C4-2B (cell line): ENCODE data around the gene INPP5F.
A peak's percentile ranks its signal among the peaks of the same experiment; 100 is the strongest.
"Not testable (repeated sequence)": the region's sequence is repeated elsewhere in the genome, so short reads cannot be mapped to it uniquely, and the experiment has no call there.

Experiments used
- H3K27ac ChIP-seq: fragments of 450-650 bp; 2 replicates; pipeline ENCODE4 v1.5.1; 2017
- ZFX ChIP-seq: fragments of 450-650 bp; IDR thresholded peaks from 2 replicates; pipeline ENCODE4 v1.6.1; 2017
- TF ChIP-seq, protein P1 (sequence below): fragments of 450-650 bp; conservative IDR thresholded peaks from 2 replicates; pipeline ENCODE4 v1.5.1; 2017; ENCODE audit warnings: mild to moderate bottlenecking

INPP5F gene

DNA sequence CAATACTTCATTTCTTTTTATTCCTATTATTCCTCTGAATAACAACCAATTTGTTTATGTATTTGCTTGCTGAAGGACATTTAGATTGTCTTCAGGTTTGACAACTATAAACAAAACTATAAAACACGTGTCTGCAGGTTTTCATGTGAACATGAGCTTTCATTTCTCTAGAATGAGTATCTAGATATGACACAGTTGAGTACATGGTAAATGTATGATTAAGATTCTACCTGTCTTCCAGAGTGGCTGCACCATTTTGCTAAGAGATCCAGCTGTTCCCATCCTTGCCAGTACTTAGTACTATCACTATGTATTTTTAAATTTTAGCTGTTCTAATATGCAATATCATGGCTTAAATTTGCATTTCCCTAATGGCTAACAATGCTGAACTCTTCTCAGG is 136.7 kb downstream of the INPP5F start:
- no peak overlapping the region for H3K27ac ChIP-seq
- no peak for TF ChIP-seq ZFX
- TF ChIP-seq, protein P1, sequence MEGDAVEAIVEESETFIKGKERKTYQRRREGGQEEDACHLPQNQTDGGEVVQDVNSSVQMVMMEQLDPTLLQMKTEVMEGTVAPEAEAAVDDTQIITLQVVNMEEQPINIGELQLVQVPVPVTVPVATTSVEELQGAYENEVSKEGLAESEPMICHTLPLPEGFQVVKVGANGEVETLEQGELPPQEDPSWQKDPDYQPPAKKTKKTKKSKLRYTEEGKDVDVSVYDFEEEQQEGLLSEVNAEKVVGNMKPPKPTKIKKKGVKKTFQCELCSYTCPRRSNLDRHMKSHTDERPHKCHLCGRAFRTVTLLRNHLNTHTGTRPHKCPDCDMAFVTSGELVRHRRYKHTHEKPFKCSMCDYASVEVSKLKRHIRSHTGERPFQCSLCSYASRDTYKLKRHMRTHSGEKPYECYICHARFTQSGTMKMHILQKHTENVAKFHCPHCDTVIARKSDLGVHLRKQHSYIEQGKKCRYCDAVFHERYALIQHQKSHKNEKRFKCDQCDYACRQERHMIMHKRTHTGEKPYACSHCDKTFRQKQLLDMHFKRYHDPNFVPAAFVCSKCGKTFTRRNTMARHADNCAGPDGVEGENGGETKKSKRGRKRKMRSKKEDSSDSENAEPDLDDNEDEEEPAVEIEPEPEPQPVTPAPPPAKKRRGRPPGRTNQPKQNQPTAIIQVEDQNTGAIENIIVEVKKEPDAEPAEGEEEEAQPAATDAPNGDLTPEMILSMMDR = no peak

DNA sequence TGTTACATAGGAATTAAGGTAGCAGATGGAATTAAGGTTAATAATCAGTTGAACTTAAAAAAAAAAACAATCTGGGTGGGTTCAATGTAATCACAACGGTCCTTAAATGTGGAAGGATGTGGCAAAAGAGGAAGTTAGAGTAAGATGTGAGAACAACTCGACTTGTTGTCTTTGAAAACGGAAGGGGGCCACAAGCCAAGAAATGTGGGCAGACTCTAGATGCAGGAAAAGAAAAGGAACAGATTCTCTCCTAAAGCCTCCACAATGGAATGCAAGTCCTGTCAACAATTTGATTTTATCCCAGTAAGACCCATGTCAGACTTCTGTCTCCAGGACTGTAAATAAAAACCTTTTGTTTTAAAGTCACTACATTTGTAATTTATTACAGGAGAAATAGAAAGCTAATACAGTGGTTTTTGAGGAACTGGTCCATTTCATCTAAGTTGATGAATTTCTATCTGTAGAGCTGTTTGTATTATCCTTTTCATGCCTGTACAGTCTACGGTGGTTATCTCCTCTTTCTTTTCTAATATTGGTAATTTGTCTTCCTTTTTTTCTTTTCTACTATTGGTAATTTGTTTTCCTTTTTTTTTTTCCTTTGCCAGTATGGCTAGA is 138.2 kb downstream of the INPP5F start:
- no peak overlapping the region for H3K27ac ChIP-seq
- TF ChIP-seq ZFX = no peak
- TF ChIP-seq, protein P1 = no peak

DNA sequence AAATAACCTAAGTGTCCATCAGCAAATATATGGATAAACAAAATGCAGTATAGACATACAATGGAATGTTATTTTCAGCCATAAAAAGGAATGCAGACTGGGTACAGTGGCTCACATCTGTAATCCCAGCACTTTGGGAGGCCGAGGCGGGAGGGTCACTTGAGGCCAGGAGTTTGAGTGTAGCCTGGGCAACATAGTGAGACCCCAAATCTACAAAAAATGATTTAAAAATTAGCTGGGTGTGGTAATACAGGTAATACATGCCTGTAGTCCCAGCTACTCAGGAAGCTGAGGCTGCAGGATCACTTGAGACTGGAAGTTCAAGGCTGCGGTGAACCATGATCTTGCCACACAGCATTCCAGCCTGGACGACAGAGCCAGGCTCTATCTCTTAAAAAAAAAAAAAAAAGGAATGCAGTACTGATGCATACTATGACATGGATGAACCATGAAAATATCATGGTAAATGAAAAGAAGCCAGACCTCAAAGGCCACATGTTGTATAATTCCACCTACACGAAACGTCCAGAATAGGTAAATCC is 139.9 kb downstream of the INPP5F start:
- TF ChIP-seq, protein P1 = no peak
- TF ChIP-seq ZFX = no peak
- H3K27ac ChIP-seq = no peak overlapping the region

DNA sequence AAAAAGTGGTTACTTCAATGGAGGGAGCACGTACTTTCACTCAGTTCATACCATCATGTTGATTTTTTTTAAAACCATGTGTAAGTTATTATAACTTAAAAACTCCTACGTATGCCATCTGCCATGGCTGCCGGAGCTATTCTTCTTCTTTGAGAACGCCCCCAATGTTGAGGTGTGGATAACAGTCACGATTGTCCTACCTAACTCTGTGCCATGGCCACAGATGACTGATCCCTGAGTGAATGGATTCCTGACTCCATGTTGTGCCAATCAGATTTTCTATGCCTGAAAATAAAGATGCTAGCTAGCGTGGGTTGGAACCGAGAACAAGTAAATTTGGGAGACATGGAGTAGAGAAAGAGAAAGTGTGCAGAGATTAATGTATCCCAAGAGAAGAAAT is 141.5 kb downstream of the INPP5F start:
- H3K27ac ChIP-seq = no peak overlapping the region
- TF ChIP-seq ZFX = no peak
- TF ChIP-seq, protein P1 = no peak

DNA sequence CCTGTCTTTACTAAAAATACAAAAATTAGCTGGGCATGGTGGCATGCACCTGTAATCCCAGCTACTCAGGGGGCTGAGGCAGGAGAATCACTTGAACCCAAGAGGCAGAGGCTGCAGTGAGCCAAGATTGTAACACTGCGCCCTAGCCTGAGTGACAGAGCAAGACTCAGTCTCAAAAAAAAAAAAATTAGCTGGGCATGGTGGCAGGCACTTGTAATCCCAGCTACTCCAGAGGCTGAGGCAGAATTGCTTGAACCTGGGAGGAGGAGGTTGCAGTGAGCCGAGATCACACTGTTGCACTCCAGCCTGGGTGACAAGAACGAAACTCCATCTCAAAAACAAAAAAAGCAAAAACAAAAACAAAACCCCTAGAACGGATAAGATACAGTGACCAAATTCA is 143.5 kb downstream of the INPP5F start:
- H3K27ac ChIP-seq = not testable (repeated sequence)

DNA sequence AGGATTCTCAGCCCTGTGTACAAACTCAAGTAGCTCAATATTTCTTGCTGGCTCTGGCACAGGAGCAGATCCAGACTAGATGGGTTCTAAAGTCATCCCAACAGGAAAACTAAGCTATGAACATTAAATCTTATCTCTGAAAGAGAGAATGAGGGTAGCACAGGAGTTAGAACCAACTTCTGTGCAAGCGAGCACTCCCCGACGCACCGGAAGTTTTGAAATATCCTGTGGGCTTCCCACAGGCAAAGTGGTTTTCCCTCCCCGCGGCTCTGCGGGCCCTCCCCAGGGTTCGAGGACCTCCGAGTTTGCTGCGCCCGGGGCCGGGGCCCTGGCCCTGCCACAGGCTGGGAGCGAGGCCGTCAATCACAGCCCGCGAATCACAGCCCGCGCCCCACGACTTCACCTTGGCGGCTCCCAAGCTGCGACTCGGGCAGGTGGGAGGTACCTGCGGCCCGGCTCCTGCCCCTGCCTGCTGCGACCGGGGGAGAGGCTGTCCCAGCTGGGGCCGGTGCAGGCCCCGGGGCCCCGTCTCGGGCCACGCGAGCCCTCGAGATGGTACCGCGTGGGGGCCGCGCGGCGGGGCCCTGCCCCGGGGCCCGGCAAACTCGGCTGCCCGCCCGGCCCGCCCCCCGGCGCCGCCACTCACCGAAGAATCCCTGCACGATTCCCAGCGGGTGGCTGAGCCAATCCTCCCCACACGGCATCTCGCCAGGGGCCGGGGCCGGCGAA is 146.2 kb downstream of the INPP5F start:
- no peak; the same call in 1 of the 2 replicates for TF ChIP-seq ZFX
- TF ChIP-seq, protein P1 = no peak
- peak overlapping the region; percentile 87 for H3K27ac ChIP-seq

DNA sequence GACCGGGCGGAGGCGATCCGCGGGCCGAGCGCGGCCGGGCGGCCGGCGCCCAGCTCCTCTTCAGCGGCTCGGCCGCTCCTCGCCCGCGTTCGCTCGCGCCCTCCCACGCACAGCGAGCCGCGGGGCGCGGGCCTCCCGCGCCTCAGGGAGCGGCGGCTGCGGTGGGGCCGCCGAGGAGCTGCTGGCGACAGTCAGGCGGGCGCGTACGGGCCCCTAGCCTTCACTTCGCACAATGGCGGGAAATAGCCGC is 146.7 kb downstream of the INPP5F start, which contains the start of gene MCMBP:
MCMBP (minus strand) TSS at position 234 of the 250 bp plus-strand sequence. CDS start 259 bp downstream, outside the sequence.
- H3K27ac ChIP-seq = peak within 1 kb of the TSS; percentile 87
- TF ChIP-seq ZFX = peak; percentile 88
- TF ChIP-seq, protein P1 = no peak
